K562 (cell line): ENCODE measurements around the gene ATP23. TPM values are rescaled to one million over a fixed set of nuclear protein-coding genes. Genes with fewer than 3 reads are reported as not detected.

ENCODE experiments used
- ARID1B ChIP-seq: fragments of 450-650 bp; IDR thresholded peaks from 2 replicates; pipeline ENCODE4 v1.6.1; 2016; ENCODE audit warnings: antibody characterized with exemption, mild to moderate bottlenecking, inconsistent platforms
- CBFA2T2 ChIP-seq: fragments of 450-650 bp; conservative IDR thresholded peaks from 2 replicates; pipeline ENCODE4 v1.6.1; 2017; ENCODE audit warnings: mild to moderate bottlenecking
- CBX3 ChIP-seq, 2 experiments: IDR thresholded peaks; 1 replicate in 1 of 2; 2 replicates in 1 of 2; pipeline ENCODE4 v1.6.1; 2012; ENCODE audit warnings: inconsistent platforms in 2 of 2, low read length in 2 of 2, borderline replicate concordance in 1 of 2, control low read depth in 1 of 2
- ETV5 ChIP-seq: sonication (generic); formaldehyde crosslinking; IDR thresholded peaks from 2 replicates; pipeline ENCODE4 v1.4.0; 2020; ENCODE audit warnings: low read depth, mild to moderate bottlenecking, missing genetic modification reagents
- FOXM1 ChIP-seq, 2 experiments: fragments of 450-650 bp in 1 of 2; sonication (generic) in 1 of 2; formaldehyde crosslinking in 1 of 2; IDR thresholded peaks; 2 replicates each; pipeline versions ENCODE4 v1.6.1 to v1.9.0; 2017 to 2022; ENCODE audit warnings: low read depth in 2 of 2, mild to moderate bottlenecking in 2 of 2, missing genetic modification reagents in 1 of 2, moderate library complexity in 1 of 2
- HCFC1 ChIP-seq: IDR thresholded peaks from 2 replicates; pipeline ENCODE4 v1.6.1; 2012; ENCODE audit warnings: low read depth, low read length, improper control_type of control experiment
- HDAC2 ChIP-seq: fragments of 450-650 bp; IDR thresholded peaks from 2 replicates; pipeline ENCODE4 v1.6.1; 2016; ENCODE audit warnings: mild to moderate bottlenecking
- PHB2 ChIP-seq: fragments of 450-650 bp; IDR thresholded peaks from 2 replicates; pipeline ENCODE4 v1.6.1; 2017; ENCODE audit warnings: low read depth
- TBL1XR1 ChIP-seq, 2 experiments: IDR thresholded peaks; 2 replicates each; pipeline ENCODE4 v1.6.1; 2012; ENCODE audit warnings: improper control_type of control experiment in 2 of 2, low read length in 2 of 2, mild to moderate bottlenecking in 1 of 2
- TEAD1 ChIP-seq, 2 experiments: fragments of 450-650 bp in 1 of 2; sonication (generic) in 1 of 2; formaldehyde crosslinking; IDR thresholded peaks; 2 replicates each; pipeline versions ENCODE4 v1.4.0 to v1.8.0; 2020 to 2022; ENCODE audit warnings: mild to moderate bottlenecking in 2 of 2, missing genetic modification reagents in 1 of 2
- ZBTB7A ChIP-seq: IDR thresholded peaks from 2 replicates; pipeline ENCODE4 v1.6.1; 2011; ENCODE audit warnings: low read depth, mild to moderate bottlenecking, low read length, moderate library complexity, borderline replicate concordance; ENCODE audit not compliant: control insufficient read depth
- ZEB2 ChIP-seq: fragments of 450-650 bp; IDR thresholded peaks from 2 replicates; pipeline ENCODE4 v1.6.1; 2016
- ZNF668 ChIP-seq: fragments of 250-450 bp; sonication (Bioruptor Pico); IDR thresholded peaks from 2 replicates; pipeline ENCODE4 v1.8.0; 2022; ENCODE audit warnings: mild to moderate bottlenecking, inconsistent platforms
- polyA plus RNA-seq, 8 experiments: library from polyadenylated mRNA; depleted of rRNA in 4 of 8; stranded (reverse) in 5 of 8; unstranded in 3 of 8; fragments of >200 nt; fragmentation: Nextera tagmentation in 2 of 8; fragmentation: Illumina TruSeq in 1 of 8; extraction: Ambion mirVana in 2 of 8; extraction: Trizol in 1 of 8; gene quantifications; 2 replicates each; pipeline versions ENCODE4 v1.2.1 to v1.2.3, GENCODE V29; 2011 to 2014; ENCODE audit warnings: inconsistent platforms in 1 of 8, missing spikeins in 1 of 8
- total RNA-seq, 7 experiments: library from RNA; depleted of rRNA in 6 of 7; stranded (reverse); fragments of >200 nt in 6 of 7; fragmentation: Illumina TruSeq in 2 of 7; extraction: Trizol in 2 of 7; gene quantifications; 2 replicates each; pipeline versions ENCODE4 v1.2.1 to v1.2.3, GENCODE V29; 2011 to 2021; ENCODE audit warnings: low replicate concordance in 1 of 7
- TF ChIP-seq, protein P1 (sequence below), 2 experiments: fragments of 450-650 bp; formaldehyde crosslinking in 1 of 2; IDR thresholded peaks; 2 replicates each; pipeline versions ENCODE4 v1.4.0 to v1.6.1; 2014 to 2020; ENCODE audit warnings: mild to moderate bottlenecking in 2 of 2, borderline replicate concordance in 1 of 2, low read depth in 1 of 2
- TF ChIP-seq, protein P2 (sequence below): fragments of 250-450 bp; sonication (Bioruptor Pico); IDR thresholded peaks from 2 replicates; pipeline ENCODE4 v1.4.0; 2020; ENCODE audit warnings: borderline replicate concordance

The ATP23 gene
- total and polyA plus RNA-seq, 9 of the 15 experiments (the other 6 are each of a cell fraction or from before 2014, with no cell fraction given) = 8.3 to 53.7 (median 28.5) TPM

DNA sequence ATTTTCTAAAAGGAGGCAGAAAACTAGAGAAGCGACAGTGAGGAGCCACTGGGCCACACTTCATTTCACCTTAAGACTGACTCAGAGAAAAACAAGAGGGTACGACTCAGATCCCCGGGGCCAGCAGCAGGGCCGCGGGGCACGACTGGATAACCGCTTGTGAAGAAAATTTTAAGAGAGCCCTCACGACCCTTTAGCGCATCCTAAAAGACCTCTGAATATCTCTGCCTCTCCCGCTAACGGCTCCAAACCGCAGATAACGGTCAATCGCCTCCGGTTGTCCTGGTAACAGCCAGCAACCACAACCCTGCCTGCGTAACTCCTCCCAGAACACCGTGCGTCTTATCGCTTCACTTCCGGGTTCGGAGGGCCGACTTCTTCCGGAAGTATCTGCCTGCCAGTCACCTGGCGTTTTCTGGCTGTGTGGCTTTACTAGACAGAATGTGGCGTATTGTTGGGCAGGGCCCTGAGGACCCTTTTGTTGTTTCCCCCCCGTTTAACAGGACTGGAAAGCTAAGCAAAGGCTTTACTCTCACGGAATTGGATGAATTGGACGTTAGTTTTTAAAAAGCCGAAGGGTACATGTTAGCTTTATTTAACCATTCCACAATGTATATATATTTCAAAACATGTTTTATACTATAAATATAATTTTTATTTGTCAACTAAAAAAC lies 5.4 kb upstream of the ATP23 start (continued):
- TF ChIP-seq, protein P1, sequence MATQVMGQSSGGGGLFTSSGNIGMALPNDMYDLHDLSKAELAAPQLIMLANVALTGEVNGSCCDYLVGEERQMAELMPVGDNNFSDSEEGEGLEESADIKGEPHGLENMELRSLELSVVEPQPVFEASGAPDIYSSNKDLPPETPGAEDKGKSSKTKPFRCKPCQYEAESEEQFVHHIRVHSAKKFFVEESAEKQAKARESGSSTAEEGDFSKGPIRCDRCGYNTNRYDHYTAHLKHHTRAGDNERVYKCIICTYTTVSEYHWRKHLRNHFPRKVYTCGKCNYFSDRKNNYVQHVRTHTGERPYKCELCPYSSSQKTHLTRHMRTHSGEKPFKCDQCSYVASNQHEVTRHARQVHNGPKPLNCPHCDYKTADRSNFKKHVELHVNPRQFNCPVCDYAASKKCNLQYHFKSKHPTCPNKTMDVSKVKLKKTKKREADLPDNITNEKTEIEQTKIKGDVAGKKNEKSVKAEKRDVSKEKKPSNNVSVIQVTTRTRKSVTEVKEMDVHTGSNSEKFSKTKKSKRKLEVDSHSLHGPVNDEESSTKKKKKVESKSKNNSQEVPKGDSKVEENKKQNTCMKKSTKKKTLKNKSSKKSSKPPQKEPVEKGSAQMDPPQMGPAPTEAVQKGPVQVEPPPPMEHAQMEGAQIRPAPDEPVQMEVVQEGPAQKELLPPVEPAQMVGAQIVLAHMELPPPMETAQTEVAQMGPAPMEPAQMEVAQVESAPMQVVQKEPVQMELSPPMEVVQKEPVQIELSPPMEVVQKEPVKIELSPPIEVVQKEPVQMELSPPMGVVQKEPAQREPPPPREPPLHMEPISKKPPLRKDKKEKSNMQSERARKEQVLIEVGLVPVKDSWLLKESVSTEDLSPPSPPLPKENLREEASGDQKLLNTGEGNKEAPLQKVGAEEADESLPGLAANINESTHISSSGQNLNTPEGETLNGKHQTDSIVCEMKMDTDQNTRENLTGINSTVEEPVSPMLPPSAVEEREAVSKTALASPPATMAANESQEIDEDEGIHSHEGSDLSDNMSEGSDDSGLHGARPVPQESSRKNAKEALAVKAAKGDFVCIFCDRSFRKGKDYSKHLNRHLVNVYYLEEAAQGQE (IDR thresholded peaks at IDR 0.05; ENCODE audit: borderline replicate concordance) = peak; percentile 50
- TF ChIP-seq, protein P1 (CRISPR knock-in tag; IDR thresholded peaks at IDR 0.05; ENCODE audit: low read depth) = no peak
- TF ChIP-seq ARID1B = peak; percentile 63
- TF ChIP-seq FOXM1 (IDR thresholded peaks at IDR 0.05; ENCODE audit: low read depth) = peak; percentile 90
- no peak for TF ChIP-seq FOXM1 (CRISPR knock-in tag; IDR thresholded peaks at IDR 0.05; ENCODE audit: low read depth)
- peak in 1 of 2 experiments; percentile 71; a peak in 1 of 4 replicates for TF ChIP-seq TEAD1 (CRISPR knock-in tag; IDR thresholded peaks at IDR 0.05)
- peak; percentile 75; the same call in 1 of the 2 replicates for TF ChIP-seq ZBTB7A
- no peak for TF ChIP-seq CBFA2T2
- TF ChIP-seq TBL1XR1 (IDR thresholded peaks at IDR 0.05; ENCODE audit: low read length in 2 of 2) = peak in 1 of 2 experiments; percentile 66; a peak in 1 of 4 replicates
- peak; percentile 85 for TF ChIP-seq HDAC2
- TF ChIP-seq PHB2 = no peak
- TF ChIP-seq, protein P2, sequence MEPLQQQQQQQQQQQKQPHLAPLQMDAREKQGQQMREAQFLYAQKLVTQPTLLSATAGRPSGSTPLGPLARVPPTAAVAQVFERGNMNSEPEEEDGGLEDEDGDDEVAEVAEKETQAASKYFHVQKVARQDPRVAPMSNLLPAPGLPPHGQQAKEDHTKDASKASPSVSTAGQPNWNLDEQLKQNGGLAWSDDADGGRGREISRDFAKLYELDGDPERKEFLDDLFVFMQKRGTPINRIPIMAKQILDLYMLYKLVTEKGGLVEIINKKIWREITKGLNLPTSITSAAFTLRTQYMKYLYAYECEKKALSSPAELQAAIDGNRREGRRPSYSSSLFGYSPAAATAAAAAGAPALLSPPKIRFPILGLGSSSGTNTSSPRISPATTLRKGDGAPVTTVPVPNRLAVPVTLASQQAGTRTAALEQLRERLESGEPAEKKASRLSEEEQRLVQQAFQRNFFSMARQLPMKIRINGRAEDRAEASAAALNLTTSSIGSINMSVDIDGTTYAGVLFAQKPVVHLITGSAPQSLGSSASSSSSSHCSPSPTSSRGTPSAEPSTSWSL (CRISPR knock-in tag) = no peak
- TF ChIP-seq HCFC1 = peak; percentile 75
- TF ChIP-seq ZEB2 = 0 out of 2 replicates have a peak, but pooled peaks have one; percentile 43
- TF ChIP-seq CBX3 (IDR thresholded peaks at IDR 0.05; ENCODE audit: borderline replicate concordance in 1 of 2, low read length in 2 of 2) = peak in 1 of 2 experiments; percentile 78; a peak in 1 of 3 replicates
- 0 out of 2 replicates have a peak, but pooled peaks have one; percentile 21 for TF ChIP-seq ZNF668 (CRISPR knock-in tag)
- peak; percentile 97 for TF ChIP-seq ETV5 (CRISPR knock-in tag)
